ENCODE results near the gene BEX2.
"Not testable (repeated sequence)": the region's sequence is repeated elsewhere in the genome, so short reads cannot be mapped to it uniquely, and the experiment has no call there.

BEX2 gene

DNA sequence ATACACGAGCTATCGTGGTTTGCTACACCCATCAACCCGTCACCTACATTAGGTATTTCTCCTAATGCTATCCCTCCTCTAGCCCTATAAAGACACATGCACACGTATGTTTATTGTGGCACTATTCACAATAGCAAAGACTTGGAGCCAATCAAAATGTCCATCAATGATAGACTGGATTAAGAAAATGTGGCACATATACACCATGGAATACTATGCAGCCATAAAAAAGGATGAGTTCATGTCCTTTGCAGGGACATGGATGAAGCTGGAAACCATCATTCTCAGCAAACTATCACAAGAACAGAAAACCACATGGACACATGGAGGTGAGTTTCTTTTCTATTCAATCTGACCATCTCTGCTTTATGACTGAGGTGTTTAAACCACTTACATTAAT lies 5.1 kb downstream of the BEX2 start:
- H3K9me3 Mint-ChIP-seq: not testable (repeated sequence)

GRCh38 chrX:103304705-103305104 lies 6.1 kb downstream of the BEX2 start:
- Mint-ChIP-seq H3K27ac (no peak overlapping the region), H3K9me3 (peaks cover 2% of the 10 kb centered on the region), H3K36me3 (ENCODE audit: low read depth) (peaks cover 1% of the 10 kb centered on the region), H3K4me3 (no peak overlapping the region), H3K4me1 (ENCODE audit: low read depth) (peaks cover 6% of the 10 kb centered on the region), H3K27me3 (peaks cover 31% of the 10 kb centered on the region)
- DNase-seq: no peak

More for the DNA sequence above, 5.1 kb downstream of the BEX2 start:
- not testable (repeated sequence) for H3K4me1 Mint-ChIP-seq (ENCODE audit: low read depth); DNase-seq; H3K27ac Mint-ChIP-seq; H3K36me3 Mint-ChIP-seq (ENCODE audit: low read depth); H3K4me3 Mint-ChIP-seq
- H3K27me3 Mint-ChIP-seq: peaks cover 33% of the 10 kb centered on the region

GRCh38 chrX:103293118-103293517 lies 17.7 kb downstream of the BEX2 start:
- Mint-ChIP-seq H3K27ac (no peak overlapping the region), H3K27me3 (peaks cover 33% of the 10 kb centered on the region), H3K4me3 (no peak overlapping the region), H3K9me3 (no peaks in the 10 kb centered on the region), H3K4me1 (ENCODE audit: low read depth) (no peaks in the 10 kb centered on the region), H3K36me3 (ENCODE audit: low read depth) (no peaks in the 10 kb centered on the region)
- DNase-seq: no peak

- no peaks in the 10 kb centered on the region for H3K9me3 Mint-ChIP-seq
- H3K27ac Mint-ChIP-seq: no peak overlapping the region
- no peak for DNase-seq
- H3K4me3 Mint-ChIP-seq: no peak overlapping the region
- no peaks in the 10 kb centered on the region for H3K36me3 Mint-ChIP-seq (ENCODE audit: low read depth)
- peaks cover 6% of the 10 kb centered on the region for H3K4me1 Mint-ChIP-seq (ENCODE audit: low read depth)
- peaks cover 73% of the 10 kb centered on the region for H3K27me3 Mint-ChIP-seq
Observed at GRCh38 chrX:103279624-103280023, 31.2 kb downstream of the BEX2 start.

GRCh38 chrX:103276581-103277002 lies 34.2 kb downstream of the BEX2 start, which contains the start of gene TCEAL5:
TSS of gene TCEAL5 (minus strand) at chrX:103276750. CDS start at chrX:103274563, 2,187 bp downstream.
- Mint-ChIP-seq H3K27me3 (peaks cover 70% of the 10 kb centered on the region), H3K4me3 (peak within 1 kb of the TSS; percentile 39), H3K36me3 (ENCODE audit: low read depth) (no peaks in the 10 kb centered on the region), H3K4me1 (ENCODE audit: low read depth) (peaks cover 6% of the 10 kb centered on the region), H3K9me3 (no peaks in the 10 kb centered on the region), H3K27ac (no peak within 1 kb of the TSS)
- no peak for DNase-seq

DNA sequence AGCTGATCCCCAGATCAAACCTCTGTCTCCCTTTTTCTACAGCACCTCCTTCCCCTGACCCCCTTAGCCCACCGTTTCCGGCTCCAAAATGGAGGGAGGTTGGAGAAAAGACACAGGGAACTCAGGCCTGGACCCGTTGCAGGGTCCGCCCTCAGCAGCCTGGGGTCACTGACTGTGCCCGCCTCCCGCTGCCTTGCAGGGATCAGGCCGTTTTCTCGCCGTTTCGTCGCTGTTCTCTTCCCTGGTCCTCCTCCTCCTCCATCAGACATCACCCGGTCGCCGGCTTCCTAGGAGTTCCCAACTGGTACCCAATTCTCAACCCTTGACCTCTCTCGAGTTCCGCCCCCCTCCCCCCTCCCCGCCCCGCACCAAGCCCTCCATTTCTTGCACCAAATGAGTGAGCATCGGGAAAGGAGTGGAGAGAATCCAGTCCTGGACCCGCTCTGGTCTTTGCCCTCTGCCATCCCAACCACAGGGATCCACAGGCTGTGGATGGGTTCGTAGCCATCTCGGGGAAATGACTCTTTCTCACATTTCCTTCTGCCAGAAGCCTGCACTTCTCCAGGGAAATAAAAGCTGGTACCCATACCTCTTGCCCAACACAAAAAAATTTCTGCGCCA lies 34.7 kb downstream of the BEX2 start:
- peaks cover 70% of the 10 kb centered on the region for H3K27me3 Mint-ChIP-seq
- no peak overlapping the region for H3K27ac Mint-ChIP-seq
- no peaks in the 10 kb centered on the region for H3K36me3 Mint-ChIP-seq (ENCODE audit: low read depth)
- peaks cover 6% of the 10 kb centered on the region for H3K4me1 Mint-ChIP-seq (ENCODE audit: low read depth)
- DNase-seq: no peak
- peak overlapping the region; percentile 39 for H3K4me3 Mint-ChIP-seq
- no peaks in the 10 kb centered on the region for H3K9me3 Mint-ChIP-seq

GRCh38 chrX:103274284-103274683 lies 36.5 kb downstream of the BEX2 start:
- Mint-ChIP-seq H3K27me3 (peaks cover 69% of the 10 kb centered on the region), H3K4me3 (no peak overlapping the region)

More at GRCh38 chrX:103274284-103274683, 36.5 kb downstream of the BEX2 start:
- Mint-ChIP-seq H3K9me3 (no peaks in the 10 kb centered on the region), H3K4me1 (ENCODE audit: low read depth) (peaks cover 6% of the 10 kb centered on the region), H3K36me3 (ENCODE audit: low read depth) (no peaks in the 10 kb centered on the region), H3K27ac (no peak overlapping the region)
- DNase-seq: no peak

Measured in activated T-cell treated with anti-CD3 and anti-CD28 coated beads, Interleukin-2, amount 50 U/mL, for 24 hours (primary cell).